SK-N-SH treated with all-trans-retinoic acid at 6 μM for 48 hours (cell line): ENCODE data around the gene CRIP2.

Experiments used
- BACH2 ChIP-seq: fragments of 250-450 bp; sonication (Bioruptor Pico); IDR thresholded peaks from 2 replicates; pipeline ENCODE4 v1.9.0; 2021; ENCODE audit warnings: mild to moderate bottlenecking, borderline replicate concordance
- ESRRG ChIP-seq: fragments of 250-450 bp; sonication (Bioruptor Pico); IDR thresholded peaks from 2 replicates; pipeline ENCODE4 v1.6.1; 2021; ENCODE audit warnings: mild to moderate bottlenecking
- OSR1 ChIP-seq: fragments of 250-450 bp; sonication (Bioruptor Pico); IDR thresholded peaks from 2 replicates; pipeline ENCODE4 v1.8.0; 2022; ENCODE audit warnings: moderate library complexity, mild to moderate bottlenecking, inconsistent platforms
- PATZ1 ChIP-seq: fragments of 250-450 bp; sonication (Bioruptor Pico); IDR thresholded peaks from 2 replicates; pipeline ENCODE4 v1.8.0; 2020; ENCODE audit warnings: mild to moderate bottlenecking, moderate library complexity, borderline replicate concordance
- POU6F1 ChIP-seq: fragments of 250-450 bp; sonication (Bioruptor Pico); IDR thresholded peaks from 2 replicates; pipeline ENCODE4 v1.8.0; 2021; ENCODE audit warnings: low read depth, mild to moderate bottlenecking, moderate library complexity, borderline replicate concordance
- PPARA ChIP-seq: fragments of 250-450 bp; sonication (Bioruptor Pico); IDR thresholded peaks from 2 replicates; pipeline ENCODE4 v1.5.0; 2020; ENCODE audit warnings: mild to moderate bottlenecking, borderline replicate concordance
- SNAI2 ChIP-seq: fragments of 250-450 bp; sonication (Bioruptor Pico); IDR thresholded peaks from 2 replicates; pipeline ENCODE4 v1.5.0; 2020; ENCODE audit warnings: mild to moderate bottlenecking, moderate library complexity
- TCF4 ChIP-seq: fragments of 250-450 bp; sonication (Bioruptor Pico); IDR thresholded peaks from 2 replicates; pipeline ENCODE4 v1.8.0; 2021; ENCODE audit warnings: mild to moderate bottlenecking, moderate library complexity, borderline replicate concordance
- TSHZ2 ChIP-seq: fragments of 250-450 bp; sonication (Bioruptor Pico); IDR thresholded peaks from 2 replicates; pipeline ENCODE4 v1.5.0; 2020; ENCODE audit warnings: mild to moderate bottlenecking, moderate library complexity
- ZC3H10 ChIP-seq: fragments of 250-450 bp; sonication (Bioruptor Pico); IDR thresholded peaks from 2 replicates; pipeline ENCODE4 v1.5.1; 2021; ENCODE audit warnings: mild to moderate bottlenecking, moderate library complexity
- ZFP3 ChIP-seq: fragments of 250-450 bp; sonication (Bioruptor Pico); IDR thresholded peaks from 2 replicates; pipeline ENCODE4 v1.5.0; 2020; ENCODE audit warnings: mild to moderate bottlenecking, moderate library complexity
- ZNF70 ChIP-seq: fragments of 450-650 bp; formaldehyde crosslinking; IDR thresholded peaks from 2 replicates; pipeline ENCODE4 v1.5.0; 2020; ENCODE audit warnings: mild to moderate bottlenecking, moderate library complexity

- TF ChIP-seq ZFP3 (CRISPR knock-in tag) (no peak), ZNF70 (CRISPR knock-in tag) (no peak), SNAI2 (no peak), PATZ1 (no peak), BACH2 (CRISPR knock-in tag) (no peak), OSR1 (CRISPR knock-in tag) (no peak), ZC3H10 (no peak), TCF4 (CRISPR knock-in tag) (no peak), TSHZ2 (CRISPR knock-in tag) (no peak), POU6F1 (no peak), PPARA (CRISPR knock-in tag) (no peak), ESRRG (CRISPR knock-in tag) (no peak)
Measured at GRCh38 chr14:105494606-105494929, 19.9 kb downstream of the CRIP2 start.
